Gastrocnemius medialis (tissue), 4 donors: ENCODE results near the gene COL20A1.

Source experiments
- POLR2A ChIP-seq, 2 donors: fragments of 450-650 bp; IDR thresholded peaks; one replicate each; pipeline ENCODE4 v1.6.1; 2017; ENCODE audit warnings: antibody characterized with exemption in 2 of 2, mild to moderate bottlenecking in 2 of 2, moderate library complexity in 2 of 2
- TF ChIP-seq, protein P1 (sequence below), 5 experiments: fragments of 450-650 bp in 3 of 5; fragments of 200-600 bp in 2 of 5; sonication (generic) in 2 of 5; IDR thresholded peaks in 4 of 5; conservative IDR thresholded peaks in 1 of 5; 1 replicate in 4 of 5; 2 replicates in 1 of 5; pipeline ENCODE4 v1.5.1; 2016 to 2019; ENCODE audit warnings: antibody characterized with exemption in 5 of 5, mild to moderate bottlenecking in 3 of 5, moderate library complexity in 3 of 5

- TF ChIP-seq, protein P1, sequence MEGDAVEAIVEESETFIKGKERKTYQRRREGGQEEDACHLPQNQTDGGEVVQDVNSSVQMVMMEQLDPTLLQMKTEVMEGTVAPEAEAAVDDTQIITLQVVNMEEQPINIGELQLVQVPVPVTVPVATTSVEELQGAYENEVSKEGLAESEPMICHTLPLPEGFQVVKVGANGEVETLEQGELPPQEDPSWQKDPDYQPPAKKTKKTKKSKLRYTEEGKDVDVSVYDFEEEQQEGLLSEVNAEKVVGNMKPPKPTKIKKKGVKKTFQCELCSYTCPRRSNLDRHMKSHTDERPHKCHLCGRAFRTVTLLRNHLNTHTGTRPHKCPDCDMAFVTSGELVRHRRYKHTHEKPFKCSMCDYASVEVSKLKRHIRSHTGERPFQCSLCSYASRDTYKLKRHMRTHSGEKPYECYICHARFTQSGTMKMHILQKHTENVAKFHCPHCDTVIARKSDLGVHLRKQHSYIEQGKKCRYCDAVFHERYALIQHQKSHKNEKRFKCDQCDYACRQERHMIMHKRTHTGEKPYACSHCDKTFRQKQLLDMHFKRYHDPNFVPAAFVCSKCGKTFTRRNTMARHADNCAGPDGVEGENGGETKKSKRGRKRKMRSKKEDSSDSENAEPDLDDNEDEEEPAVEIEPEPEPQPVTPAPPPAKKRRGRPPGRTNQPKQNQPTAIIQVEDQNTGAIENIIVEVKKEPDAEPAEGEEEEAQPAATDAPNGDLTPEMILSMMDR (IDR thresholded peaks at IDR 0.05 in 4 of 5, conservative IDR thresholded peaks at IDR 0.05 in 1 of 5), result no peak
- TF ChIP-seq POLR2A (IDR thresholded peaks at IDR 0.05), result no peak
Observed at GRCh38 chr20:63303095-63303666, 10.2 kb downstream of the COL20A1 start.
